Stimulated activated naive CD8-positive, alpha-beta T cell treated with anti-CD3 and anti-CD28 coated beads, Interleukin-15, amount 100 ng/mL, for 72 hours (primary cell): ENCODE results near the gene WWC1.
A peak's percentile ranks its signal among the peaks of the same experiment; 100 is the strongest.

Experiments used
- ATAC-seq: fragments of 150-1000 bp; cut with Tn5 transposase; 2 replicates; pipeline ENCODE4 v1.10.0; 2021; ENCODE audit warnings: mild to moderate bottlenecking, moderate library complexity
- DNase-seq, 2 donors: peaks; one replicate each; pipeline ENCODE4 v3.0.0; 2021 to 2022
- H3K27ac Mint-ChIP-seq, 2 donors: one replicate each; pipeline ENCODE4 v1.8.0; 2022; ENCODE audit warnings: mild to moderate bottlenecking in 2 of 2, mixed read lengths in 2 of 2, moderate library complexity in 2 of 2
- H3K27me3 Mint-ChIP-seq: one replicate; pipeline ENCODE4 v1.8.0; 2022; ENCODE audit warnings: mixed read lengths
- H3K4me1 Mint-ChIP-seq: one replicate; pipeline ENCODE4 v1.8.0; 2022; ENCODE audit warnings: mild to moderate bottlenecking, mixed read lengths
- H3K4me3 Mint-ChIP-seq, 2 donors: one replicate each; pipeline ENCODE4 v1.8.0; 2022; ENCODE audit warnings: mild to moderate bottlenecking in 2 of 2, mixed read lengths in 2 of 2, moderate library complexity in 1 of 2
- H3K9me3 Mint-ChIP-seq, 2 donors: one replicate each; pipeline ENCODE4 v1.8.0; 2022; ENCODE audit warnings: mixed read lengths in 2 of 2

WWC1 gene

GRCh38 chr5:168375214-168375613 is 83.8 kb downstream of the WWC1 start:
- Mint-ChIP-seq H3K9me3 (no peaks in the 10 kb centered on the region), H3K4me1 (no peaks in the 10 kb centered on the region), H3K27ac (no peak overlapping the region), H3K27me3 (no peaks in the 10 kb centered on the region), H3K4me3 (no peak overlapping the region)
- DNase-seq (no peak), ATAC-seq (no peak)

GRCh38 chr5:168377525-168377924 is 86.1 kb downstream of the WWC1 start:
- H3K4me3 Mint-ChIP-seq: no peak overlapping the region
- DNase-seq: no peak
- no peaks in the 10 kb centered on the region for H3K9me3 Mint-ChIP-seq

GRCh38 chr5:168378741-168379140 is 87.3 kb downstream of the WWC1 start:
- no peak for DNase-seq
- no peak overlapping the region for H3K4me3 Mint-ChIP-seq
- no peak for ATAC-seq
- H3K27me3 Mint-ChIP-seq: no peaks in the 10 kb centered on the region
- H3K9me3 Mint-ChIP-seq: no peaks in the 10 kb centered on the region
- peaks cover 9% of the 10 kb centered on the region for H3K4me1 Mint-ChIP-seq
- no peak overlapping the region for H3K27ac Mint-ChIP-seq

More at GRCh38 chr5:168377525-168377924, 86.1 kb downstream of the WWC1 start:
- H3K4me1 Mint-ChIP-seq: no peaks in the 10 kb centered on the region
- no peak for ATAC-seq
- H3K27ac Mint-ChIP-seq: no peak overlapping the region
- no peaks in the 10 kb centered on the region for H3K27me3 Mint-ChIP-seq

- Mint-ChIP-seq H3K27me3 (no peaks in the 10 kb centered on the region), H3K9me3 (peaks cover 0 to 14% of the 10 kb centered on the region in 2 donors), H3K4me3 (no peak overlapping the region), H3K4me1 (peaks cover 9% of the 10 kb centered on the region), H3K27ac (no peak overlapping the region)
- DNase-seq: no peak
- ATAC-seq: no peak
These were observed 91.0 kb downstream of the WWC1 start for GRCh38 chr5:168382421-168382820.

- no peak for DNase-seq
- no peak overlapping the region for H3K4me3 Mint-ChIP-seq
- no peak for ATAC-seq
These were observed 99.0 kb downstream of the WWC1 start for GRCh38 chr5:168390491-168390890.

GRCh38 chr5:168393773-168394172 is 102.3 kb downstream of the WWC1 start:
- no peaks in the 10 kb centered on the region for H3K4me1 Mint-ChIP-seq
- ATAC-seq: no peak
- H3K27ac Mint-ChIP-seq: no peak overlapping the region
- H3K27me3 Mint-ChIP-seq: peaks cover 32% of the 10 kb centered on the region
- no peak for DNase-seq
- H3K9me3 Mint-ChIP-seq: peaks cover 14 to 18% of the 10 kb centered on the region in 2 donors
- H3K4me3 Mint-ChIP-seq: no peak overlapping the region

More at GRCh38 chr5:168390491-168390890, 99.0 kb downstream of the WWC1 start:
- Mint-ChIP-seq H3K27ac (no peak overlapping the region), H3K9me3 (peaks cover 14 to 26% of the 10 kb centered on the region in 2 donors), H3K4me1 (no peaks in the 10 kb centered on the region), H3K27me3 (peaks cover 25% of the 10 kb centered on the region)

- no peaks in the 10 kb centered on the region for H3K9me3 Mint-ChIP-seq
- H3K4me3 Mint-ChIP-seq: no peak overlapping the region
- H3K27me3 Mint-ChIP-seq: peaks cover 70% of the 10 kb centered on the region
- no peak for DNase-seq
- H3K4me1 Mint-ChIP-seq: no peaks in the 10 kb centered on the region
- no peak for ATAC-seq
- no peak overlapping the region for H3K27ac Mint-ChIP-seq
These were observed 109.2 kb downstream of the WWC1 start for GRCh38 chr5:168400429-168401220.

GRCh38 chr5:168401226-168401625 is 109.8 kb downstream of the WWC1 start:
- H3K27me3 Mint-ChIP-seq: peaks cover 66% of the 10 kb centered on the region
- H3K4me1 Mint-ChIP-seq: no peaks in the 10 kb centered on the region
- no peaks in the 10 kb centered on the region for H3K9me3 Mint-ChIP-seq
- H3K27ac Mint-ChIP-seq: no peak overlapping the region
- no peak overlapping the region for H3K4me3 Mint-ChIP-seq
- no peak for ATAC-seq
- no peak for DNase-seq

- no peak for ATAC-seq
- no peak overlapping the region for H3K27ac Mint-ChIP-seq
- no peak for DNase-seq
- no peaks in the 10 kb centered on the region for H3K4me1 Mint-ChIP-seq
- H3K4me3 Mint-ChIP-seq: no peak overlapping the region
- H3K9me3 Mint-ChIP-seq: no peaks in the 10 kb centered on the region
- peaks cover 66% of the 10 kb centered on the region for H3K27me3 Mint-ChIP-seq
These were observed 110.4 kb downstream of the WWC1 start for GRCh38 chr5:168401880-168402279.

- Mint-ChIP-seq H3K9me3 (no peaks in the 10 kb centered on the region), H3K4me3 (no peak overlapping the region), H3K4me1 (peaks cover 12% of the 10 kb centered on the region), H3K27me3 (peaks cover 73% of the 10 kb centered on the region), H3K27ac (no peak overlapping the region)
- DNase-seq (no peak), ATAC-seq (no peak)
These were observed 112.9 kb downstream of the WWC1 start for GRCh38 chr5:168404365-168404764.

GRCh38 chr5:168407211-168407610 is 115.8 kb downstream of the WWC1 start:
- H3K4me1 Mint-ChIP-seq: peaks cover 31% of the 10 kb centered on the region
- no peak overlapping the region for H3K27ac Mint-ChIP-seq
- no peaks in the 10 kb centered on the region for H3K9me3 Mint-ChIP-seq
- H3K4me3 Mint-ChIP-seq: no peak overlapping the region
- DNase-seq: peak in 1 of 2 donors; percentile 19
- peak; percentile 89 for ATAC-seq
- H3K27me3 Mint-ChIP-seq: peaks cover 65% of the 10 kb centered on the region

GRCh38 chr5:168408561-168409305 is 117.3 kb downstream of the WWC1 start:
- Mint-ChIP-seq H3K4me1 (peaks cover 31% of the 10 kb centered on the region), H3K4me3 (no peak overlapping the region), H3K27me3 (peaks cover 53% of the 10 kb centered on the region), H3K9me3 (no peaks in the 10 kb centered on the region), H3K27ac (no peak overlapping the region)
- DNase-seq (no peak), ATAC-seq (no peak)

- H3K4me3 Mint-ChIP-seq: peak overlapping the region; percentile 39 to 64
- ATAC-seq (peak; percentile 75), DNase-seq (peak in 1 of 2 donors; percentile 10)
- peak overlapping the region; percentile 61 to 85 for H3K27ac Mint-ChIP-seq
- peaks cover 31% of the 10 kb centered on the region for H3K4me1 Mint-ChIP-seq
- peaks cover 44% of the 10 kb centered on the region for H3K27me3 Mint-ChIP-seq
- no peaks in the 10 kb centered on the region for H3K9me3 Mint-ChIP-seq
These were observed 118.4 kb downstream of the WWC1 start for GRCh38 chr5:168409591-168410458.

GRCh38 chr5:168411871-168412270 is 120.4 kb downstream of the WWC1 start:
- H3K27ac Mint-ChIP-seq: no peak overlapping the region
- H3K27me3 Mint-ChIP-seq: peaks cover 34% of the 10 kb centered on the region
- no peaks in the 10 kb centered on the region for H3K9me3 Mint-ChIP-seq
- ATAC-seq (no peak), DNase-seq (no peak)
- peaks cover 31% of the 10 kb centered on the region for H3K4me1 Mint-ChIP-seq
- no peak overlapping the region for H3K4me3 Mint-ChIP-seq

- no peaks in the 10 kb centered on the region for H3K9me3 Mint-ChIP-seq
- H3K27me3 Mint-ChIP-seq: peaks cover 34% of the 10 kb centered on the region
- H3K27ac Mint-ChIP-seq: no peak overlapping the region
- H3K4me3 Mint-ChIP-seq: no peak overlapping the region
- ATAC-seq: no peak
- peaks cover 25% of the 10 kb centered on the region for H3K4me1 Mint-ChIP-seq
- DNase-seq: no peak
These were observed 121.6 kb downstream of the WWC1 start for GRCh38 chr5:168413062-168413461.
